ENCODE data around the gene INTS2.
"Not testable (repeated sequence)": the region's sequence is repeated elsewhere in the genome, so short reads cannot be mapped to it uniquely, and the experiment has no call there.

GRCh38 chr17:61860397-61860796 lies 67.4 kb downstream of the INTS2 start:
- TF ChIP-seq EZH2, CTCF, EZH2phosphoT487 (IDR thresholded peaks at IDR 0.05): not testable (repeated sequence)
